Small intestine (tissue), 7 donors: ENCODE measurements around the gene PRAC2. TPM values are rescaled to one million over a fixed set of nuclear protein-coding genes. Genes with fewer than 3 reads are reported as not detected.

Experiments
- DNase-seq, 2 donors: peaks; one replicate each; pipeline versions ENCODE4 v3.0.0 to v3.0.0-alpha.2; 2013
- FAIRE-seq: peaks from 2 replicates; lab custom pipeline; 2012; peaks lifted over from hg19 to GRCh38; lab: Jason Lieb, UNC
- H3K27ac ChIP-seq, 3 donors: one replicate each; pipeline ENCODE4 v1.5.1; 2013; ENCODE audit warnings: low read length in 2 of 3, mild to moderate bottlenecking in 2 of 3, control low read depth in 1 of 3, inconsistent platforms in 1 of 3, low read depth in 1 of 3, moderate library complexity in 1 of 3
- H3K27me3 ChIP-seq, 3 donors: one replicate each; pipeline ENCODE4 v1.6.1; 2013; ENCODE audit warnings: low read length in 3 of 3, inconsistent platforms in 1 of 3; ENCODE audit not compliant: control insufficient read depth in 3 of 3, insufficient read depth in 3 of 3
- H3K36me3 ChIP-seq, 3 donors: one replicate each; pipeline ENCODE4 v1.6.1; 2013; ENCODE audit warnings: low read length in 3 of 3, inconsistent platforms in 1 of 3, low read depth in 1 of 3, mild to moderate bottlenecking in 1 of 3, moderate library complexity in 1 of 3; ENCODE audit not compliant: control insufficient read depth in 3 of 3, insufficient read depth in 2 of 3
- H3K4me1 ChIP-seq, 3 donors: one replicate each; pipeline ENCODE4 v1.6.1; 2013; ENCODE audit warnings: low read length in 2 of 3, inconsistent platforms in 1 of 3, low read depth in 1 of 3, mild to moderate bottlenecking in 1 of 3, moderate library complexity in 1 of 3; ENCODE audit not compliant: control insufficient read depth in 3 of 3, insufficient read depth in 2 of 3
- H3K4me3 ChIP-seq, 3 donors: one replicate each; pipeline ENCODE4 v1.5.1; 2013; ENCODE audit warnings: low read length in 3 of 3, control low read depth in 1 of 3, inconsistent platforms in 1 of 3, low read depth in 1 of 3, mild to moderate bottlenecking in 1 of 3, moderate library complexity in 1 of 3
- H3K9me3 ChIP-seq, 2 donors: one replicate each; pipeline ENCODE4 v1.6.1; 2013; ENCODE audit warnings: low read depth in 1 of 2, low read length in 1 of 2; ENCODE audit not compliant: control insufficient read depth in 2 of 2, insufficient read depth in 1 of 2
- WGBS, 3 donors: extraction: QIAGEN DNeasy Blood & Tissue Kit; methylation state at CpG; one replicate each; pipeline ENCODE4 v1.1.7; 2013; 5-methylcytosine and 5-hydroxymethylcytosine counted together
- polyA plus RNA-seq, 4 donors: library from polyadenylated mRNA; stranded (reverse) in 3 of 4; unstranded in 1 of 4; fragments of 200-250 nt in 3 of 4; fragments of 120-200 nt in 1 of 4; gene quantifications; one replicate each; pipeline versions ENCODE4 v1.2.1 to v1.2.3, GENCODE V29; 2013
- donor health status: healthy with polysubstance abuse.
- donor health status: control.
- donor health status: control.
- donor health status: Bipolar disorder and iron deficiency.
- donor health status: healthy.

PRAC2 gene
- polyA plus RNA-seq, 4 donors: not detected

DNA sequence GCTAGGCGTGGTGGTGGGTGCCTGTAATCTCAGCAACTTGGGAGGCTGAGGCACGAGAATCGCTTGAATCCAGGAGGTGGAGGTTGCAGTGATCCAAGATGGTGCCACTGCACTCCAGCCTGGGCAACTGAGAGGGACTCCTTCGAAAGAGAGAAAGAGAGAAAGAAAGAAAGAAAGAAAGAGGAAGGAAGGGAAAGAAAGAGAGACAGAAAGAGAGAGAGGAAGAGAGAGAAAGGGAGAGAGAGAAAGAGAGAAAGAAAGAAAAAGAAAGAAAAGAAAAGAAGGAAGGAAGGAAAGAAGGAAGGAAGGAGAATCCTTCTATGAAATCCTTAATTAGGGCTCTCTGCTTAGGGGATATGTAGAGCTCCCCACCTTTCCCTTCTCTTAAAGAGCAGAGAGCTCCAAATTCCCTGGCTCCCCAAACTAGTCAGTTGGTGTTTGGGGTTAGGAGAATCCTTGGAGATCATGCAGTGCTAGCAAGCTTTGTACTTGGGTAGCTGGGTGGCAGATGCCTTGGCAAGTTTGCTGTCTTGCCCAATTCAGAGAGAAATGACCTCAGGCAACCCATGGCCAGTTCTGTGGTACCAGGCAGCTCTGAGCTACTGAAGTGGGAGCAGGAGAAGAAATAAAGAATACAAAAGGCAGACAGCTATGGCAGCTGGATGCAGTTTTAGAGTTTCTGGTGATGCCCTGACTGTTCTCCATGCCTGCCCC lies 14.5 kb downstream of the PRAC2 start:
- Histone ChIP-seq H3K27ac (no peak overlapping the region), H3K9me3 (peaks cover 0 to 8% of the 10 kb centered on the region in 2 donors), H3K27me3 (peaks cover 3 to 99% (median 61%) of the 10 kb centered on the region in 3 donors), H3K4me1 (no peaks in the 10 kb centered on the region), H3K4me3 (no peak overlapping the region), H3K36me3 (no peaks in the 10 kb centered on the region)
- DNase-seq: no peak
- WGBS, 3 donors: 57 to 64% (median 61%) methylated on average over 4 of the region's 4 CpGs
- no peak for FAIRE-seq

- Histone ChIP-seq H3K27me3 (peaks cover 3 to 99% (median 56%) of the 10 kb centered on the region in 3 donors), H3K4me1 (no peaks in the 10 kb centered on the region), H3K27ac (no peak overlapping the region), H3K4me3 (no peak overlapping the region), H3K36me3 (no peaks in the 10 kb centered on the region), H3K9me3 (peaks cover 0 to 8% of the 10 kb centered on the region in 2 donors)
- FAIRE-seq (no peak), DNase-seq (no peak)
- WGBS, 3 donors: 6 to 8% (median 6%) methylated on average over 11 of the region's 11 CpGs
These were observed 15.4 kb downstream of the PRAC2 start for GRCh38 chr17:48738424-48738802.

- 5 to 7% (median 5%) methylated on average over 37 of the region's 37 CpGs for WGBS, 3 donors
- H3K27me3 ChIP-seq: peaks cover 3 to 99% (median 59%) of the 10 kb centered on the region in 3 donors
- FAIRE-seq (no peak), DNase-seq (no peak)
- H3K36me3 ChIP-seq: no peaks in the 10 kb centered on the region
- H3K4me3 ChIP-seq: no peak overlapping the region
- peaks cover 0 to 8% of the 10 kb centered on the region in 2 donors for H3K9me3 ChIP-seq
- H3K27ac ChIP-seq: no peak overlapping the region
- H3K4me1 ChIP-seq: no peaks in the 10 kb centered on the region
These were observed 16.0 kb downstream of the PRAC2 start for GRCh38 chr17:48738803-48739526.

DNA sequence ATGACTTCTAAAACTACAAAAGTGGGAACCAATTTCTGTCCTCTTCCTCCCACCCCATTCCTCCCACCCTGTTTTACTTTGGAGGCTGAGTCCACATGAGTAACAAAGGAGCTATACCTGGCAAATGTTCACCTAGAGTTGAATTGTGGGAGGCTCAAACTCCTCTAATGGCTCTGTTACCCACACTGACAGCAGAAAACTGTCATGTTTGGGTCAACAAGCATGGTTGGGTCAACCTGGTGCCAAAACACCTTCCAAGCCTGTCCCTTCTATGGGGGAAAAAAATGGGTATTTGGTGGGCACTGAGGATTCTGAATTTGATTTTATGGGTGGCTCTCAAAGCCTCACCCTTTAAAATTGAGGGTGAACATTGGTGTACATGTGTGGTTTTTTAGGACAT lies 17.6 kb downstream of the PRAC2 start:
- no peak overlapping the region for H3K4me3 ChIP-seq
- H3K4me1 ChIP-seq: no peaks in the 10 kb centered on the region
- H3K9me3 ChIP-seq: peaks cover 0 to 8% of the 10 kb centered on the region in 2 donors
- FAIRE-seq: no peak
- H3K27me3 ChIP-seq: peaks cover 3 to 99% (median 55%) of the 10 kb centered on the region in 3 donors
- H3K27ac ChIP-seq: no peak overlapping the region
- DNase-seq: no peak
- no peaks in the 10 kb centered on the region for H3K36me3 ChIP-seq

- DNase-seq (no peak), FAIRE-seq (no peak)
- H3K36me3 ChIP-seq: no peaks in the 10 kb centered on the region
- no peak overlapping the region for H3K4me3 ChIP-seq
- no peaks in the 10 kb centered on the region for H3K4me1 ChIP-seq
- H3K27ac ChIP-seq: no peak overlapping the region
- 10 to 21% (median 12%) methylated on average over 12 of the region's 12 CpGs for WGBS, 3 donors
- no peaks in the 10 kb centered on the region for H3K9me3 ChIP-seq
- H3K27me3 ChIP-seq: peaks cover 0 to 95% (median 60%) of the 10 kb centered on the region in 3 donors
These were observed 22.6 kb downstream of the PRAC2 start for GRCh38 chr17:48745381-48746275.

- FAIRE-seq (no peak), DNase-seq (no peak)
- Histone ChIP-seq H3K4me1 (no peaks in the 10 kb centered on the region), H3K4me3 (no peak overlapping the region), H3K36me3 (no peaks in the 10 kb centered on the region), H3K27ac (no peak overlapping the region), H3K9me3 (no peaks in the 10 kb centered on the region), H3K27me3 (peaks cover 0 to 95% (median 62%) of the 10 kb centered on the region in 3 donors)
- WGBS, 3 donors: 5 to 7% (median 5%) methylated on average over 21 of the region's 21 CpGs
These were observed 24.0 kb downstream of the PRAC2 start for GRCh38 chr17:48746916-48747444.

DNA sequence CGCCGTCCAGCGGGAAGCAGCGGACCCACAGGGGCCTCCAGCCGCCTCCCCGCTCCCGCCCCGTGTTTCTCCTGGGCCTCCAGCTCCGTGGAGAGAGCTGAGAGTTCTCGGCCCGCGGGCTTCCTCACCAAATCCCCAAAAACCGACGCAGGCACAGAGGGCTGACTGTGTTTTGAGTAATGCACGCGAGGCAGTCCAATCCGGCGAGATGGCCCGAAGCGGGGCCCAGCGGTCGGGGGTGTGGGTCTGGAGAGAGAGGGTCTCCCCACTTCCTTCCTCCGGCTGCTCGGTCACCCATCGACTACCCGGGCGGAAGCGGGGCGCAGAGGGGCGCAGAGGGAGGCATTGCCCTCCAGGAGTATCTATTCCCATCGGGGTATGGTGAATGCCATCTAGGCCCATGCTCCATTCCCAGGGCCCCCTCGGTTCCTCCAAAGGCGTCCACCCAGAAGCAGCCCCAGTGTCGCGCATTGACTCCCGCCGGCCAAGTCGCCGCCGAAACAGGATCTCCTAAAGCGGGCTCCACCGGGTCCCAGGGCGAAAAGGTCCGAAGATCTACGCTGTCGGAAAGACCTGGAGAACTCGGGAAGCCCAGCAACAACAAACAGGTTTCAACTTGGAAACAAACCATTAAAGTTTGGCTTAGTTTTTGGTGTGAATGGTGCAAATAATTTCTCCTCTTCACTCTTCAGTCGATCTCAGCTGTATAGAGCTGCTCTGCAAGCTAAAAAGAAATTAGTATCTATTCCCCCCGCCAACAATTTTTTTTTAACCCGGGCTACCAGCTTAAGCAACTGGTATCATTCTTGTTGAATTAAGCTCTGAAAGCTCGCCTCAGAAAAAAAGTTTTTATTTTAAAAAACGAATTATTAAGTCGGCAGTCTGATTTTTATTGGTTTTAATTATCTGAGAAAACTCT lies 24.7 kb downstream of the PRAC2 start:
- H3K9me3 ChIP-seq: no peaks in the 10 kb centered on the region
- WGBS, 3 donors: 6 to 13% (median 12%) methylated on average over 52 to 53 of the region's 53 CpGs
- no peak overlapping the region for H3K27ac ChIP-seq
- no peaks in the 10 kb centered on the region for H3K36me3 ChIP-seq
- no peaks in the 10 kb centered on the region for H3K4me1 ChIP-seq
- H3K27me3 ChIP-seq: peaks cover 0 to 96% (median 63%) of the 10 kb centered on the region in 3 donors
- FAIRE-seq: no peak
- no peak overlapping the region for H3K4me3 ChIP-seq
- no peak for DNase-seq
